Activated CD4-positive, alpha-beta T cell treated with anti-CD3 and anti-CD28 coated beads, Interleukin-2, Interleukin-4, amounts not matched to agents 100 ng/mL and 50 ng/mL, durations not matched to agents 16 hours and 8 hours (primary cell): ENCODE data around the gene LRRC4.

ENCODE experiments used
- DNase-seq: peaks from one replicate; pipeline ENCODE4 v3.0.0-alpha.2; 2020; ENCODE audit warnings: low spot score

LRRC4 gene, protein sequence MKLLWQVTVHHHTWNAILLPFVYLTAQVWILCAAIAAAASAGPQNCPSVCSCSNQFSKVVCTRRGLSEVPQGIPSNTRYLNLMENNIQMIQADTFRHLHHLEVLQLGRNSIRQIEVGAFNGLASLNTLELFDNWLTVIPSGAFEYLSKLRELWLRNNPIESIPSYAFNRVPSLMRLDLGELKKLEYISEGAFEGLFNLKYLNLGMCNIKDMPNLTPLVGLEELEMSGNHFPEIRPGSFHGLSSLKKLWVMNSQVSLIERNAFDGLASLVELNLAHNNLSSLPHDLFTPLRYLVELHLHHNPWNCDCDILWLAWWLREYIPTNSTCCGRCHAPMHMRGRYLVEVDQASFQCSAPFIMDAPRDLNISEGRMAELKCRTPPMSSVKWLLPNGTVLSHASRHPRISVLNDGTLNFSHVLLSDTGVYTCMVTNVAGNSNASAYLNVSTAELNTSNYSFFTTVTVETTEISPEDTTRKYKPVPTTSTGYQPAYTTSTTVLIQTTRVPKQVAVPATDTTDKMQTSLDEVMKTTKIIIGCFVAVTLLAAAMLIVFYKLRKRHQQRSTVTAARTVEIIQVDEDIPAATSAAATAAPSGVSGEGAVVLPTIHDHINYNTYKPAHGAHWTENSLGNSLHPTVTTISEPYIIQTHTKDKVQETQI

DNA sequence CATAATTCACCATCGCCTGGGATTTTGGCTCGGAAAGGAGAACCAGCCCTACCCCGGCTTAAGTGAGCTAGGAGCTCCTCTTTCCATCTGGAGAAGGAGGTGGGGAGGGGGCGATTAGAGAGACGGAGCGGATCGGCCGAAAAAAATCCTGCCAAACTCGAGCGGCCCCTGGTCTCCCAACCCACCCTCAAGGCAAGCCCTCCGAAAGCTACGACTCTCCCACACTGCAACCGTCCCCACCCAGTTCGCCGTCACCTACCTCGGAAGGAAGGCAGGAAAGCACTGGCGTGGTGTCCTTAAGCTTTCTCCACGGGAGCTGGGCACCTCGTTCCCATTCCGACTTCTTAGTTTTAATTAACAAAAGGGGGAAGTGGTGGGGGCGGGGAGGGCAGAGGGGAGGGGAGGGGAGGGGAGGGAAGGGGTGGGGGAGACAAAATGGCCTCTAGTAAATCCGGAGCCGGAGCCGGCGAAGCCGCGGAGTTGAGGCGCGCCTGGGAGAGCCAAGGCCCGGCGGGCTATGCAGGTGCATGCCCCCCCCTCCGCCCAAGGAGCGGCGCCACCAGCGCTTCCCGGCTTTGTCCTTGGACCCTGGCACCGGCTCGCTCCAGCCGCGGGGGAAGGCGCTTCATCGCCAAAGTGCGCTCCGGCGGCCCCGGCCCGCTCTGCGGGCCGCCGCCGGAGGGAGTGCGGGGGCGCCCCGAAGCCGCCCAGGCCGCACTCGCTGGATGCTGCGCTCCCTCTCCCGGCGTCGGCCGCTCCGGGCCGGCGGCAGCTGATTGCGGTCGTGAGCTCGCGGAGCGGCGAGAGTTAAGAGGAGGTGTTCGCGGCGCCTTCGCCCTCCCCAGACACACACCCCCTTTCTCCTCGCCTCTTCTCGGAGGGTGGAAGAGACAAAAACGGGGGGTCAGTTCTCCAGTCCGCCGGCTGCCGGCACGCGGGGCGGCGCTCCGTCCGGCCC is at the start of gene LRRC4:
TSS of gene LRRC4 (minus strand) at position 784 of the 958 bp plus-strand sequence. CDS start 797 bp downstream, outside the sequence.
- DNase-seq: peak; percentile 24

DNA sequence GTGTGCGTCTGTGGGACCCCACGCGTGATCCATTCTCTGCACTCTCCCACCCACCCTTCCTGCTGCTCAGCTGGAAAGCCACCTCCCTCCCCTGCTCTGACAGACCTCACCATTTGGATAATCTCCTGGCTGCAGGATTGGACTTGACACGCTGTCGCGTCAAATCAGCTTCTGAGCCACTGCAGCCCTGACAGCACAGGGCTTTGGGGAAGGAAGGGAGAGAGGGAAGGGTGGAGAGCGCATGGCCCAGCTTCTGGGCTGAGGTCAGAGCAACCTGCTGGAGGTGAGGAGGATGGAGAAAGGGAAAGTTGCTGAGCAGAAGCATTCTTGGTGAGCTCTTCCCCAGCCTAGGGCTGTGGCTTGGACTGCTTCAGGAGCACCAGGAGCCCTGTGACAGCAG is 48.9 kb upstream of the LRRC4 start:
- DNase-seq: no peak

DNA sequence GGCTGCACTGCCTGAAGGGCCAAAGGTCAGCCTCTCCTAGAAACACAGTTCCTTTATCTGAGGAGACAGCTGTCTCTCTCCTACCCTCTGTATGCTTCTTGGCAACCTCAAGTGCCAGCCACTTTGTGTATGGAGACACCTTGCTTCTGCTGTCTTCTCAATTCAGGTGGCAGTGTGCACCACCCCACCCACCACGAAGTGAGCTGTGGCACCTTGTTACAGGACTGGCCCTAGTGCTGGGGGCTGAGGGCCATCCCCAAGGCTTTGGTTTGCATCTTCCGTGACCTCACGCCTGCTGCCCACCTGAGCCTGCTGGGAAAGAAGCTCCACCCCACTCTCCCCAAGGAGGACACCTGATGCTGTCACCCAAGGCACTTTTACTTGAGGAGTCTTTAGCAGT is 47.1 kb upstream of the LRRC4 start:
- DNase-seq: no peak

DNA sequence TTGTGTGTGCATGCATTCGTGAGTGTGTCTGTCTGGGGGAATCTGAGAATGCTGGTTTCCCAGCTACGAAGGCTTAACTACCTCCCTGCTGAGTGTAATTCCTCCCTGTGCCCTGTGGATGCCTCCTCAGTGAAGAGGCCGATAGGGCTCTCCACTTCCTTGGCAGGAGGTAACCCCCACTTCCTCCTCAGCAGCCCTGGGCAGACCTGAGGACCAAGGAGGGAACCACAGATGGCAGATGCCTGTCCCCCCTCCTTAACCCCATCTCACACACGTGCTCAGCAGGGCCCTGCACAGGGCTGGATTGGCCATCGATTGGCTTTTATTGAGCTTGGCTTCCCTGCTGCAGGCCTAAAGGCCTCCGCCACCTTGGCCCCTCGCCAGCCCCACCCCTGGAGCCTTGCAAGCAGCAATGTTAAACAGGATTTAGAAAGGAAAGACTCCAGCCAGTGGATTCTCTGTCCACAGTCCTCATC is 45.6 kb upstream of the LRRC4 start:
- DNase-seq: no peak

DNA sequence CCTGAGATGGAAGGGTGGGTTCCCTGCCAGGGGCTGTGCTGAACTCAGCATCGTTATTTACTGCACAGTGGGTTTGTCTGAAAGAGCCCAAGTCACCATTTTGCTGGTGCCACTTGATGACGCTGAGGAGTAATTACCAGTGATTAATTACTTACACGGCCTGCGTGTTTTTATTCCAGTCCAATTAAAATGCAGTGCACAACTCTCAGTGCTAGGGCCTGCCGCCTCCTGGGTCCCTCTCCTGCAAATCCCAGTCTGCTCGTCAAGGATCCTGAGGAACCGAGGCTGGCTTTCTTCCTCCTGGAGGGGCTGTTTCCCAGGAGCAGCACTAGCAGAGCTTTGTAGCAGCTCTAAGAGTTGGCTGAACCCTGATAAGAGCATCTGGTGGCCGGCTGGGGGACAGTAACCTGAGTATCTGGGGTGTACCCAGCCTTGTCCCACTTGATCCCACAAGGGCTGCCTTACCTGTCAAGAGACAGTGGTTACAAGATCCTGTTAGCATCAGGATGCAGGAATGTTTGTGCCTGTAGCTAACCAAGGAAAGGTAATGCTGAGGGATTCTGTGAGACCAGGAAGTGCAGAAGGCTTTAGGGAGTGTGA is 45.1 kb upstream of the LRRC4 start:
- no peak for DNase-seq

DNA sequence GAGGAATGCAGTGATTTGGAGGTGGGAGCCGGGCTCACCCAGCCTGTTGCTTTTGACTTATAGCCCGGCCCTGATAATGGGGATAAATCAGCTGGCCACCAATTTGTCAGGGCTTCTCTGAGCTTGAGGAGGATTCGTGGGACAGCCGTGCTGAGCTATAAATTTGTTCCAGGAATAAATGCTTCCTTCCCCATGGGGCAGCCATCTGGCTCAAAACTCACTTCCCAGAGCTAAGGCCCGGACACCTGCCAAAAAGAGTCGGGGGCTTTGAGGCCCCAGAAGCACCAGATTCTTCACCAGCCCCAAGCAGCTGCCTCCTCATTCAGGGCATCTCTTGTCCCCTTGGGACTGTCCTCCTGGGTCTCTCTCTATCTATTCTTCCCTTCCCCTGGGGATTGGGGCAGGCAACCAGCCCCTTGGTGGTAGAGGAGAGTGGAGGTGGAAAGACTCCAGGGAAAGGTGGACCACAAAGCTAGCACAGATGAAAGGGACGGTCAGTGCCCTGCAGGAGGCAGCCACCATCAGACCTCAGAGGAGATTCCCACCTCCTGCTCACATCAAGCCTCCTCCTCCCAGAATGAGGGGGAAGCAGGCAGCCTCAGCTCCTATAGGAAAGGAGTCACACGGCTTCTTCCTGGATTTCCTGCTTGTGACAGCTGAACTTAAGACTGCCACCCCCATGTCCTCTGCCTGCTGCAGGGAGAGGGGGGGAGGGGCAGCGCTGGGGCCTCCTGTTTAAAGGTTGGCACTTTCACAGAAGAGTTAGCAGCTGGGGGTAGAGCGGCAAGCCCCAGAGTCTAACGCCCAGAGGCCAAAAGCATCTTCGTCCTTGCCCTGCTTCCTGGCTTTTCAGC is 44.2 kb upstream of the LRRC4 start:
- no peak for DNase-seq

DNA sequence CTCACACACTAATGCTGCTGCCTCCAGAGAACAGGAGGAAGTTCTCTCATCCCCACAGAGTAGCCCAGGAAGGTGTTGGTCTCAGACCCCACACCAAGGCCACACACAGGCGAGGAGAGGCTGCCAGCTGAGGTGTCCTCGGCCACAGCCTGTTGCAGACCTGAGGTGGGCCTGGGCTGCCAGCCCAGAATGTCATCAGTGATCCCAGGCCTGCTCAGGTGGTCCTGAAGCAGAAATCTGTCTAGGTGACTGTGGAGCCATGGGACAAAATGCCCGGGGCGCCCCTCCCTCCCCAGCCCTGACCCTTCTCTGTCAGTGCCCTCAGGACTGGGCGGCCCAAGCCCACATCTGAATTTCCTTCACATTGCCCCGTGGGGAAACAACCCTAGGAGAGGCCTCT is 43.5 kb upstream of the LRRC4 start:
- DNase-seq: no peak

DNA sequence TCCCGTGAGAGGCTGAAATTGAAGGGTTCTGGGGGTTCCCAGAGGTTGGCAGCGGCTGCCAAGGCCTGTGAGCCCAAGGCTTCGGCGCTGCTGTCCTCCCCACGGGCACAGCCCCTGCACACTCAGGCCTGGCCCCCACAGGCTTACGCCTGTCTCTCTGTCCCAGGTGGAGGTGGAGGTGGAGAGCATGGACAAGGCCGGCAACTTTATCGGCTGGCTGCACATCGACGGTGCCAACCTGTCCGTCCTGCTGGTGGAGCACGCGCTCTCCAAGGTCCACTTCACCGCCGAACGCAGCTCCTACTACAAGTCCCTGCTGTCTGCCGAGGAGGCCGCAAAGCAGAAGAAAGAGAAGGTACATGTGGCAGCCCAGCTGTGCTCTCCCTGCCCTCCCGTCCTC is 43.1 kb upstream of the LRRC4 start:
- no peak for DNase-seq

DNA sequence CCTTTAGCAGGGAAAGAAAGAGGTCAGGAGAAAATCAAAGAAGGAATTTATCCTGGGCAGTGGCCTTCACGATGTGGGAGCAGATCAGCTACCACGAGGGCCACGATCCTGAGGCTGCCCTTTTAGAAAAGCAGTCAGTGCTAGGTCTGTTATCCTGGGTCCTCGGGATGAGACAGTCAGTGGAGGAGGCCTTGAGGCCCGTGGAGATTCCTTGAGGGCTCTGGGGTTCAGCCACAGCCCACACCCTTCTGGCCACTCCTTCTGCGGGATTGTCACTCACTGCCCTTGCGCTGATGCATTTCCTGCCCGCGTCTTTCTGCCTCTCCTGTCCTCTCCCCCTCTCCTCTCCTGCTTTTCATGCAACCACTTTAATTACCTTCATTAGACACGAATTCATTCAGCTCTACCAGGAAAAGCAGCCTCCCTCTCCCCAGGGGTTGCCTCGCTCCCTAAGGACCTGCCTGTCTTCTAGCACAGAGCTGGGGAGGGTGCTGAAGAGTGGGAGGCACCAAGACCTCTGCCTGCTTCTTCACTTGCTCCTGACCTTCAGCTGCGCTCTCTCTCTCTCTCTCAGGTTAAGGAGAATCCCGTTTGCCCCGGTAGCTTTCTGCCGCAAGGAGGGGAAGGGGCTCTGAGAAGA is 42.6 kb upstream of the LRRC4 start:
- DNase-seq: no peak

DNA sequence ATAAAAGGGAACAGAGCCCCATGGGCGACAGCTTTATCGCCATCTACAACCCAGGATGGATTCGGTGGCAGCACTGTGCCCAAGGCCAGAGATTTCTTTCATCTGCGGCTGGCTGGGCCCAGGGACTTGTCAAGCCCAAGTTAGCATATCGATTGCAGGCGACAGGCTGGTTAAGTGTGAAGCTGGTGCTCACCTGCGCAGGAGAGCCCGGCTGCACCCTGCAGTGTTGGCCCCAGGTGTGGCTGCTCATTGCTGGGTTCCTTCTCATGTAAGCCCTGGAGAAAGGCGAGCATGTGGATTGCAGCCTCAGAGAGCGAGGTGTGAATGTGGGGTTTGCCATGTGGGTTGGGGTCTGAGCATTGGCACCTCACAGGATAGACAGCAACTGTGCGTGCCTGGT is 40.6 kb upstream of the LRRC4 start:
- DNase-seq: no peak

DNA sequence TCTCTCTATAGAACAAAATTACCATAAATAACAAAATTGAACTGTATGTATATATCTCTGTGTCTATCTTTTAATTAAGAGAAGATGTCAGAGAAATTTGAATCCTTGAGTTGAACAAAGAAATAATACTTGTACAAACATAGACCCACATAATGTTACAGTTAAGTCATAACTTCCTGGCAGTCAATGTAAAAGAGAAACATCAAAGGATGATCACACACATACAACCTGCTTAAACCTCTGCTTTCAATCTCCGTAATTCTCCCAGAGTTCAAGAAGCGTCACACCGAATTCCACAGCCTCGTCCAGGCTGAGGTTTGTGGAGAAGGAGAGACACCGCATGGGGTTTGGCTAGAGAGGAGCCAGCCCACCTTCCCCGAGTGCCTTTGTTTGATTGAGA is 40.1 kb upstream of the LRRC4 start:
- no peak for DNase-seq

DNA sequence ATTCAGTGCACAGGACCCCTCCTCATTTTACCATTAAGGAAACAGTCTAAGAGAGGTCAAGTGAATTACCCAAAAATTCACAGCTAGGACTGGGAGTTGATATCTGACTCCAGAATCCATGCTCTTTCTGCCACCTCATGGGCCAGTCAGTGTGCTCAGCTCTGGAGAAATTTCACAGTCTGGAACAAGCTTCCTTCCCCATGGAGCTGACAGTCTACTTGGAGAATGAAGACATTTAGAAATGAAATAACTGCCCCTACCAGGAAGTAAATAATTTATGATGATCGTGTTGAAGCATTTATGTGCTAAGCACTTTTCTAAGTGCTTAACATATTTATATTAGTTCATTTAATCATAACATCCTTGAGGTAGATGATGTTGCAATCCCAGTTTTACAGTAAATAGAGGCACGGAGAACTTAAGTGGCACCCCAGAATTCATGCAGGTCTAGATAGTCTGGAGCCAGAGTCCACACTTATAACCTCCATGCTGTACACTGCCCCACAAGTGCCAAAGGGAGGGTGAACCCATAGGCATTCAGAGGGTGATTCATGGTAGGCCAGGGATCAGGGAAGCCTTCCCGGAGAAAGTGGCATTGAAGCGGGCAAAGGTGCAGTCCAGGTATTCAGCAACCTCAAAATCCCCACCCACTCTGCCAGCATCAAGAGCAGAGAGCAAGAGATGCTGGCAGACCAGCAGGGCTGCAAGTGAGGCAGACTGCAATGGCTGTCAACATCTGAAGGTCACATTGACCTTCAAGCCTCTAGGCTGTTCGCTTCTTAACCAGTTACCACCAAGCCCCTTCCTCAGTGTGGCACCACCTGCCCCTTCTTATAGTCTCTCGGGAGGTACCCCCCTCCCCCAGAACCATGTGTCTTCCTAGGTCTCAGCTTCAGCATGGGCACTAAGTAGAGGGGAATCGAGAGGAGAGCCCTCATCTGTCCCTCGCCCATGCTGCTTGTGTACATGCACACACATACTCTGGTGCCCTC is 38.4 kb upstream of the LRRC4 start:
- DNase-seq: no peak

DNA sequence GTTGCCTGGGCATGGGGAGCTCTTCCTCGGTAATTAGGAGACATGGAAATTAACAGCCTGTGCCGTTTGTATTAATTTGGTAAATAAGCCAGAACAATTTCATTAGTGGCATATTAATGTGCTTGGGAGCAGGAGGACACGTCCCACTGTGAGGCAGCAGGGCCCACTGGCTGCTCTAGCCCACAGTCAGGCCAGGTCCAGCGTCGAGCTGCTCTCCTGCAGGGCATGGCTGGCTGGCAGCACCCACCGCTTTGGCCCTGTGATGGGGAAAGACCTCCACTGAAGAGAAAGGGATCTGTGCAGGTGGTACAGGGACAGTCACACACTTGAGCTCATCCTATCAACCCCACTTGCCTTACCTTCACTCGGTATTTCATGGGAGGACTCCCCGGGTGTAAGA is 37.5 kb upstream of the LRRC4 start:
- no peak for DNase-seq

DNA sequence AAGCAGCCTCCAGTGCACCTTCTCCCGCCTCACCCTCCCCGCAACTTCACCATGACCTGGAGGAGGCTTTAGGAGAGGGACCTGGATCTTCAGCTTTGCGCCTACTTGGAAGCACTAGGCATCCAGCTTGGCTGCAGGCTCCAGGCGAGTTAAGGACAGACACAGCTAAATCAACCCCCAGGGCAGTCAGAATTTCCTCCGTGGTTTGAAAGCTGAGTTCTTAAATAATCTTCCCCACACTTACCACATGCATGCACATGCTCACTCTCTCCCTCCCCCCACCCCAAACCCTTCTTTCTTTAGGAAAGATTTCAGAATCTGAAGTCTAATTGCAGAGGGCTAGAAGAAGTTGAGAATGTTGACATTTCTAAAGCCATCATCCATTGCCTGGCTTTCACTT is 36.7 kb upstream of the LRRC4 start:
- DNase-seq: no peak

DNA sequence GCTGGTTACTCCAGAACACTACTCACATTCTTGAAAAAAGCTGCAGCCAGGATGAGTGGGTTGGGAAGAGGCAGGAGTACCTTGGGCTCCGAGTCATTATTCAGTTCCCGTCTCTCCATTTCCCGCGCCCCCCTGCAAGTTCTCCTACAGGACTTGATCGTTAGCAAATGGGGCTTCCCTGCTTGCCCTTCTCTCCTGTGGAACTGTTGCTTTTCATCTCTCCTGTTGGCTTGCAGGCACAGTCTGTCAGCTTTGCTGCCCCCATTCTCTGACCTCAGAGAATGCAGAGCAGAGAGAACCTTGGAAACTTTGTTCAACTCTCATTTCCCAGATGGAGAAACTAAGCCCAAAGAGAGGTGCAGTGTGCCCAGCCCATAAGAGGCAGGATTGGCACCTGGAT is 35.6 kb upstream of the LRRC4 start:
- no peak for DNase-seq

DNA sequence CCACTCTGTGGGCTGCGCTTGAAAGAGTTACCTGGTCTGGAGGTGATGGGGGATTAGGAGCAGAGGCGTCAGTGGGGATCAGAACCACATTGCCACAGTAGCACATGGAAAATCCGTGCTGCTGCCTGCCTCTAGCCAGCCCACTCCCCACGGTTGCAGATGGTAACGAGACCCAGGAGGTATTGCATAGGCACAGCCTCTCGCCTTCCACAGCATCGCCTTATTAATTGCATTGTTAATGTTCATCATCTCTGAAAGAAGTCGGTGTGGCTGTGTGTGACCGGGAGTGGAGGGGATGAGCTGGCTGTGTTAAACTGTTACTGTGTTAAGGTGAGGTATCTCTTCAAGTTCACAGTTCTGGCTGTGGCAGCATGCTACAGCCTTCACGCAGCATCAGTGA is 35.2 kb upstream of the LRRC4 start:
- no peak for DNase-seq

DNA sequence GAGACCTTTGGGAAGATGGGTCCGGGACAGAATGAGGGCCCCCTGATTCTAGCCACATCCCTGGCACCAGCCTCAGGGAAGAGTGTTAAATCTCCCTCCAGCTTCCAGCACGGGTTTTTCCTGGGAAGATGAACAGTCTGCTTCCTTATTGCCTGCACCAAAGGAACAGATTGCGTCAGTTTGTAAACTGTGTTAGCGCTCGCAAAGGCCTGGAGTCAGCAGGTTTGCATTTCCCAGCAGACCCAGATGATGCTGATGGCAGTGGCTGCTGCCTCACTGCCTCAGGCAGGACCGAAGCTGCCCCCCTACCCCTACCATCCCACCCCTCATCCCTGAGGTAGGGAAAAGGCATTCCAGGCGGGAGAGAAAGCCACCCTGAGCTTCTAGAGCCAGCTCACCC is 34.6 kb upstream of the LRRC4 start:
- DNase-seq: no peak

DNA sequence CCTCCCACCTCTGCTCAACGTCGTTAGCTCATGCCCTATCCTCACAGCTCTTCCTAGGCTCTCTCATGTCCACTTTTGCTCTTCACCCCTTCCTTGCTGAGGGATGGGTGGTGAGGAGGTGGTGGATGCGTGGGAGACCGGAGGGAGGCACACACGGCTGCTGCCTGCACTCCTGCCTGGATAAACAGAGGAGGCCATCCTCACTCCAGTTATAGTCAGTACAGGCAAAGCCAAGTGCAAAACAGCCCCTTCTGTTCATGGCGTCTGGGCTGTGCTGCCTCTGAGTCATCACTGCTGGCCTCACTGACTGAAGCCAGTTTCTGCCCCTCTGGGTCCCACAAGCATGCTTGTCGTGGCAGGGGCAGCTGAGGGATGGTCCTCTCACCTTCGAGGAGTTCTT is 31.9 kb upstream of the LRRC4 start:
- no peak for DNase-seq

DNA sequence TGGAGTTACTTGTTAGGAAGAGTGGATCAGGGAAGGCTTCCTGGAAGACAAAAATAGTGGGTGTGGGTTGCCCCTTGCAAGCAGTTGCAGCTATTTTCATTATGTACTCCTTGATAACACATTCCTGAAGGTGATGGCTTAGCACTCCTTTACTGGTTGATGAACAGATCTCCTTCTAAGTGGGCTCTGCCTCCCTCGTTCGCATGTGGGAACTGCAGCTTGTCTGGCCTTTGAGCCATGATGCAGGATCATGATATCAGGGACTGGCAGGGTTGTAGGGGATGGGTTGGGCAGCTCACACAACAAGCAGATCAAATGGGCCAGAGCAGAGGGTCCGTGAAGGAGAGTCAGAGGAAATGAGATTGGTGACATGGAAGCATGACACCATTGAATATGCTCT is 28.8 kb upstream of the LRRC4 start:
- DNase-seq: no peak
